Loucy (cell line): ENCODE measurements around the gene SLAMF7.
A peak's percentile ranks its signal among the peaks of the same experiment; 100 is the strongest.

Experiments
- H2AFZ ChIP-seq: fragments of 200-600 bp; sonication (generic); 2 replicates; pipeline ENCODE4 v1.6.0; 2016; ENCODE audit warnings: antibody characterized with exemption, mild to moderate bottlenecking, low read length, moderate library complexity
- H3F3A ChIP-seq: fragments of 200-600 bp; 2 replicates; pipeline ENCODE4 v1.6.0; 2016; ENCODE audit warnings: antibody characterized with exemption, low read depth, mild to moderate bottlenecking
- H3K27me3 ChIP-seq: fragments of 200-600 bp; sonication (generic); 2 replicates; pipeline ENCODE4 v1.6.1; 2014; ENCODE audit warnings: low read length, mild to moderate bottlenecking; ENCODE audit not compliant: insufficient read depth, poor library complexity, severe bottlenecking
- H3K36me3 ChIP-seq: fragments of 200-600 bp; sonication (generic); 2 replicates; pipeline ENCODE4 v1.6.1; 2016; ENCODE audit warnings: low read length; ENCODE audit not compliant: insufficient read depth
- H3K4me1 ChIP-seq: fragments of 200-600 bp; sonication (generic); 2 replicates; pipeline ENCODE4 v1.5.1; 2014; ENCODE audit warnings: low read length, mild to moderate bottlenecking; ENCODE audit not compliant: insufficient read depth, poor library complexity, severe bottlenecking
- H3K4me2 ChIP-seq: fragments of 200-600 bp; sonication (generic); 2 replicates; pipeline ENCODE4 v1.6.0; 2014; ENCODE audit warnings: antibody characterized with exemption, low read length, low read depth, mild to moderate bottlenecking; ENCODE audit not compliant: poor library complexity, severe bottlenecking
- H3K4me3 ChIP-seq: fragments of 200-600 bp; sonication (generic); 2 replicates; pipeline ENCODE4 v1.5.1; 2014; ENCODE audit warnings: low read length, mild to moderate bottlenecking, mixed read lengths; ENCODE audit not compliant: poor library complexity, severe bottlenecking
- H3K79me2 ChIP-seq: fragments of 200-600 bp; sonication (generic); 2 replicates; pipeline ENCODE4 v1.6.1; 2014; ENCODE audit warnings: low read length; ENCODE audit not compliant: insufficient read depth
- H3K9ac ChIP-seq: fragments of 200-600 bp; sonication (generic); 2 replicates; pipeline ENCODE4 v1.6.0; 2014; ENCODE audit warnings: mild to moderate bottlenecking, low read depth, low read length, moderate library complexity; ENCODE audit not compliant: poor library complexity, severe bottlenecking
- H3K9me2 ChIP-seq: fragments of 200-600 bp; sonication (generic); replicated peaks from 2 replicates; pipeline ENCODE4 v1.6.1; 2016; ENCODE audit warnings: low read depth, low read length, mixed read lengths
- H3K9me3 ChIP-seq: fragments of 200-600 bp; sonication (generic); 2 replicates; pipeline ENCODE4 v1.6.1; 2014; ENCODE audit warnings: mild to moderate bottlenecking, antibody characterized with exemption, low read length, low read depth; ENCODE audit not compliant: insufficient read depth
- H4K20me1 ChIP-seq: fragments of 200-600 bp; sonication (generic); 2 replicates; pipeline ENCODE4 v1.6.0; 2014; ENCODE audit warnings: antibody characterized with exemption, low read length, mild to moderate bottlenecking; ENCODE audit not compliant: insufficient read depth, poor library complexity, severe bottlenecking
- EZH2phosphoT487 ChIP-seq: fragments of 200-600 bp; IDR thresholded peaks from 2 replicates; pipeline ENCODE4 v1.6.1; 2018; ENCODE audit warnings: antibody characterized with exemption, mild to moderate bottlenecking, moderate library complexity, borderline replicate concordance
- TF ChIP-seq, protein P1 (sequence below): fragments of 200-600 bp; sonication (generic); conservative IDR thresholded peaks from 2 replicates; pipeline ENCODE4 v1.5.1; 2014; ENCODE audit warnings: mild to moderate bottlenecking, antibody characterized with exemption, low read length

Gene SLAMF7

GRCh38 chr1:160748181-160748877 lies 9.3 kb downstream of the SLAMF7 start:
- Histone ChIP-seq H3K4me2 (no peak overlapping the region), H3K27me3 (no peaks in the 10 kb centered on the region)
- no peak for TF ChIP-seq EZH2phosphoT487
- TF ChIP-seq, protein P1, sequence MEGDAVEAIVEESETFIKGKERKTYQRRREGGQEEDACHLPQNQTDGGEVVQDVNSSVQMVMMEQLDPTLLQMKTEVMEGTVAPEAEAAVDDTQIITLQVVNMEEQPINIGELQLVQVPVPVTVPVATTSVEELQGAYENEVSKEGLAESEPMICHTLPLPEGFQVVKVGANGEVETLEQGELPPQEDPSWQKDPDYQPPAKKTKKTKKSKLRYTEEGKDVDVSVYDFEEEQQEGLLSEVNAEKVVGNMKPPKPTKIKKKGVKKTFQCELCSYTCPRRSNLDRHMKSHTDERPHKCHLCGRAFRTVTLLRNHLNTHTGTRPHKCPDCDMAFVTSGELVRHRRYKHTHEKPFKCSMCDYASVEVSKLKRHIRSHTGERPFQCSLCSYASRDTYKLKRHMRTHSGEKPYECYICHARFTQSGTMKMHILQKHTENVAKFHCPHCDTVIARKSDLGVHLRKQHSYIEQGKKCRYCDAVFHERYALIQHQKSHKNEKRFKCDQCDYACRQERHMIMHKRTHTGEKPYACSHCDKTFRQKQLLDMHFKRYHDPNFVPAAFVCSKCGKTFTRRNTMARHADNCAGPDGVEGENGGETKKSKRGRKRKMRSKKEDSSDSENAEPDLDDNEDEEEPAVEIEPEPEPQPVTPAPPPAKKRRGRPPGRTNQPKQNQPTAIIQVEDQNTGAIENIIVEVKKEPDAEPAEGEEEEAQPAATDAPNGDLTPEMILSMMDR = peak; percentile 68

DNA sequence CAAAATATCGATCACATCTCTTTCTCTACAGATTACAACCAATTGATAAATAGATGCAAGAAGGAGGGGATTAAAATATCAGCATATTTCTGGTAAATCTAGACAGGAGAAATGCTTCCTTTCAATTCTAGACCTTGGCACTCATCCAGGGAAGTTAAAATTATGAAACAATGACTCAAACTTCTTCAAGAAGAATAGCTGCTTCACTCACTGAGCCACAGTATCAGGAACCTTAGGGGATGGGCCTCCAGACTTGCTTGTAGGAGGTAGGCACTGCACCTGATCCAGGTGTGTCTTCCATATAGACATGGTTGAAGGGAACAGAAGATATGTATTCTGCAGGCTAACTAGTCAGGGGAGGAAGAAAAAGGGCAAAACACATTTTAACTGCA lies 9.8 kb downstream of the SLAMF7 start:
- Histone ChIP-seq H4K20me1 (no peaks in the 10 kb centered on the region), H3K9me3 (no peaks in the 10 kb centered on the region), H3K9me2 (no peaks in the 10 kb centered on the region), H3K79me2 (no peaks in the 10 kb centered on the region), H3K36me3 (no peaks in the 10 kb centered on the region), H3F3A (no peaks in the 10 kb centered on the region), H3K4me3 (no peak overlapping the region), H3K4me1 (no peaks in the 10 kb centered on the region), H3K27me3 (no peaks in the 10 kb centered on the region), H3K4me2 (no peak overlapping the region), H3K9ac (no peak overlapping the region), H2AFZ (no peak overlapping the region)
- TF ChIP-seq, protein P1 = no peak
- no peak for TF ChIP-seq EZH2phosphoT487

More at GRCh38 chr1:160748181-160748877, 9.3 kb downstream of the SLAMF7 start:
- no peaks in the 10 kb centered on the region for H3K79me2 ChIP-seq
- H3K9me2 ChIP-seq = no peaks in the 10 kb centered on the region
- no peaks in the 10 kb centered on the region for H3F3A ChIP-seq
- no peak overlapping the region for H3K4me3 ChIP-seq
- no peaks in the 10 kb centered on the region for H3K9me3 ChIP-seq
- H4K20me1 ChIP-seq = no peaks in the 10 kb centered on the region
- no peaks in the 10 kb centered on the region for H3K4me1 ChIP-seq
- H2AFZ ChIP-seq = no peak overlapping the region
- H3K9ac ChIP-seq = no peak overlapping the region
- no peaks in the 10 kb centered on the region for H3K36me3 ChIP-seq

DNA sequence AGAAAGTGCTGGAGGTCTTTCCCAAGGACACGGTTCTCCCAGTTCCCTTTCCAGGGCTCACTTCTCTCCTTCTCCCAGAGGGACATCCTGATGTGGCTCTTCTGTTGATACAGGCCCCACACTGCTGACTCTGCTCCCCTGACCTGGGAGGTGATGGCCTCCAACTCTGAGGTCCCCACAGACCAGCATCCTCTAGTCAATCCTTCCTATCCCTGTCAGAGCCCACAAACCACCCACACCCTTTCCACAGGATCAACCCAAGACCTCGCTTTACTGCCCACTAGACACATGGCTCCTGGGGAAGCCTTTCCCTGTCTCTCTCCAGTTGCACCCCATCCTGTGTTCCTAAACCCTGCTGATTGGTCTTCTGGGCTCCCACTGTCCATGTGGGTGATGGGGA lies 11.6 kb downstream of the SLAMF7 start:
- no peaks in the 10 kb centered on the region for H3F3A ChIP-seq
- H3K27me3 ChIP-seq = no peaks in the 10 kb centered on the region
- no peaks in the 10 kb centered on the region for H3K79me2 ChIP-seq
- no peak overlapping the region for H3K4me3 ChIP-seq
- no peak overlapping the region for H3K9ac ChIP-seq
- TF ChIP-seq, protein P1 = no peak
- no peak for TF ChIP-seq EZH2phosphoT487
- H3K9me3 ChIP-seq = no peaks in the 10 kb centered on the region
- H3K36me3 ChIP-seq = no peaks in the 10 kb centered on the region
- H3K4me2 ChIP-seq = no peak overlapping the region
- no peaks in the 10 kb centered on the region for H3K4me1 ChIP-seq
- H3K9me2 ChIP-seq = no peaks in the 10 kb centered on the region
- no peaks in the 10 kb centered on the region for H4K20me1 ChIP-seq
- no peak overlapping the region for H2AFZ ChIP-seq
